Endothelial cell of umbilical vein (primary cell): ENCODE measurements around the gene GALNT11.
"Not testable (repeated sequence)": the region's sequence is repeated elsewhere in the genome, so short reads cannot be mapped to it uniquely, and the experiment has no call there.

Experiments
- EZH2 ChIP-seq: IDR thresholded peaks from 2 replicates; pipeline ENCODE4 v1.6.1; 2012; ENCODE audit warnings: borderline replicate concordance, low read depth, mild to moderate bottlenecking, moderate library complexity, low read length, inconsistent platforms; ENCODE audit not compliant: severe bottlenecking
- GATA2 ChIP-seq: IDR thresholded peaks from 2 replicates; pipeline ENCODE4 v1.7.0; 2011; ENCODE audit warnings: low read depth, mild to moderate bottlenecking, moderate library complexity, mixed read lengths, low read length; ENCODE audit not compliant: insufficient read length, insufficient read depth
- JUN ChIP-seq: IDR thresholded peaks from 2 replicates; pipeline ENCODE4 v1.6.1; 2011; ENCODE audit warnings: borderline replicate concordance, low read depth; ENCODE audit not compliant: insufficient read length, insufficient read depth
- MYC ChIP-seq: IDR thresholded peaks from one replicate; pipeline ENCODE4 v1.6.1; 2011; ENCODE audit warnings: mild to moderate bottlenecking, low read depth, low read length
- POLR2A ChIP-seq: IDR thresholded peaks from 2 replicates; pipeline ENCODE4 v1.6.1; 2012; ENCODE audit warnings: low read depth, mild to moderate bottlenecking, control low read depth, low read length
- POLR2AphosphoS5 ChIP-seq: IDR thresholded peaks from 2 replicates; pipeline ENCODE4 v1.6.1; 2012; ENCODE audit warnings: low read depth, mild to moderate bottlenecking, control low read depth, low read length, moderate library complexity; ENCODE audit not compliant: insufficient read depth
- TF ChIP-seq, protein P1 (sequence below), 2 donors: IDR thresholded peaks; 1 replicate in 1 of 2; 2 replicates in 1 of 2; pipeline ENCODE4 v1.5.1; 2011; ENCODE audit warnings: low read length in 2 of 2, mild to moderate bottlenecking in 2 of 2, moderate library complexity in 2 of 2, control low read depth in 1 of 2, inconsistent platforms in 1 of 2, low read depth in 1 of 2; ENCODE audit not compliant: insufficient read depth in 1 of 2; ENCODE audit errors: extremely low read depth in 1 of 2
- TF ChIP-seq, protein P2 (sequence below): IDR thresholded peaks from 2 replicates; pipeline ENCODE4 v1.6.1; 2011; ENCODE audit not compliant: insufficient read depth, insufficient read length

DNA sequence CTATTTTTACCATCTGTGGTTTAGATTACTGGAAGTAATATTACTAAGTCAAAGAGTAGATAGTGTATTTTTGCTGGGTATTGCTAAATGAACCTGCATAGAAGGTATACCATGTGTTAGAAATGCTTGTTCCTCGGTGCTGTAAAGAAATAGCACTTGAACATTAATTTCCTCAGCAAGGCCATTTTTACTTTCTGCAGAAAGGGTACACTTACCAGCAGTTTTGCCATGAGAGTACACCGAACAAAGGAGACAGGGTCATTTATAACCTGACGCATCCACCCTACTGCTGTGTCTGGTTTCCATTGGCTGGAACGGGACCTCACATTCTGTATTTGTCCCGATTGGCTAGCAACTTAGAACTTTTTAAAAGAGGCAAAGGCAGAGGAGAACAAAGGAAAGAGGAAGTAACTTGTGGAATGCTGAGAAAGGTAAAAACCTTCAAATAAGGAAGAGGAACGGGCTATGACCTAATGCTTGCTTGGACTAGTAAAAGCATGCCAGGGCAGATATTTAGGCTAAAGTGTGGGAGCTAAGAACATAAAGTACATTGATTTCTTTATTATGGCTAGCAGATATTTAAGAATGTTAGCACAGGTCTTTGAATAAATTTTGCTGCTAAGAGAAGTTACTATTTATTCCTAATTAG, 56.7 kb downstream of the GALNT11 start:
- TF ChIP-seq, protein P1, sequence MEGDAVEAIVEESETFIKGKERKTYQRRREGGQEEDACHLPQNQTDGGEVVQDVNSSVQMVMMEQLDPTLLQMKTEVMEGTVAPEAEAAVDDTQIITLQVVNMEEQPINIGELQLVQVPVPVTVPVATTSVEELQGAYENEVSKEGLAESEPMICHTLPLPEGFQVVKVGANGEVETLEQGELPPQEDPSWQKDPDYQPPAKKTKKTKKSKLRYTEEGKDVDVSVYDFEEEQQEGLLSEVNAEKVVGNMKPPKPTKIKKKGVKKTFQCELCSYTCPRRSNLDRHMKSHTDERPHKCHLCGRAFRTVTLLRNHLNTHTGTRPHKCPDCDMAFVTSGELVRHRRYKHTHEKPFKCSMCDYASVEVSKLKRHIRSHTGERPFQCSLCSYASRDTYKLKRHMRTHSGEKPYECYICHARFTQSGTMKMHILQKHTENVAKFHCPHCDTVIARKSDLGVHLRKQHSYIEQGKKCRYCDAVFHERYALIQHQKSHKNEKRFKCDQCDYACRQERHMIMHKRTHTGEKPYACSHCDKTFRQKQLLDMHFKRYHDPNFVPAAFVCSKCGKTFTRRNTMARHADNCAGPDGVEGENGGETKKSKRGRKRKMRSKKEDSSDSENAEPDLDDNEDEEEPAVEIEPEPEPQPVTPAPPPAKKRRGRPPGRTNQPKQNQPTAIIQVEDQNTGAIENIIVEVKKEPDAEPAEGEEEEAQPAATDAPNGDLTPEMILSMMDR (IDR thresholded peaks at IDR 0.05; ENCODE audit: extremely low read depth in 1 of 2, insufficient read depth in 1 of 2, low read depth in 1 of 2, low read length in 2 of 2): not testable (repeated sequence)
- not testable (repeated sequence) for TF ChIP-seq POLR2A, POLR2AphosphoS5, JUN, GATA2, EZH2, MYC
- TF ChIP-seq, protein P2, sequence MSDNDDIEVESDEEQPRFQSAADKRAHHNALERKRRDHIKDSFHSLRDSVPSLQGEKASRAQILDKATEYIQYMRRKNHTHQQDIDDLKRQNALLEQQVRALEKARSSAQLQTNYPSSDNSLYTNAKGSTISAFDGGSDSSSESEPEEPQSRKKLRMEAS: not testable (repeated sequence)
